ENCODE measurements around the gene DUOXA1.

The DUOXA1 gene

GRCh38 chr15:45130291-45131000 lies 767 bp upstream of the DUOXA1 start:
- no peak for DNase-seq

- no peak for DNase-seq
Observed at GRCh38 chr15:45128971-45129639, 574 bp downstream of the DUOXA1 start.

- peak; percentile 41 to 61 for DNase-seq
Observed at GRCh38 chr15:45126535-45127158, 3.0 kb downstream of the DUOXA1 start.

GRCh38 chr15:45123397-45123796 lies 6.3 kb downstream of the DUOXA1 start:
- no peak for DNase-seq

GRCh38 chr15:45122719-45123118 lies 7.0 kb downstream of the DUOXA1 start:
- DNase-seq, result no peak

- DNase-seq, result no peak
Observed at GRCh38 chr15:45121706-45122417, 7.8 kb downstream of the DUOXA1 start.

GRCh38 chr15:45121020-45121419 lies 8.7 kb downstream of the DUOXA1 start:
- no peak for DNase-seq

GRCh38 chr15:45120081-45120972 lies 9.4 kb downstream of the DUOXA1 start:
- no peak for DNase-seq

GRCh38 chr15:45118996-45119395 lies 10.7 kb downstream of the DUOXA1 start:
- no peak for DNase-seq

GRCh38 chr15:45118131-45118588 lies 11.5 kb downstream of the DUOXA1 start:
- peak; percentile 84 to 85 for DNase-seq

GRCh38 chr15:45117308-45118130 lies 12.2 kb downstream of the DUOXA1 start:
- no peak for DNase-seq

- no peak for DNase-seq
Observed at GRCh38 chr15:45116482-45117307, 13.0 kb downstream of the DUOXA1 start.

- DNase-seq, result no peak
Observed at GRCh38 chr15:45116006-45116481, 13.6 kb downstream of the DUOXA1 start.

- DNase-seq, result no peak
Observed at GRCh38 chr15:45115312-45115820, 14.3 kb downstream of the DUOXA1 start.

- DNase-seq, result no peak
Observed at GRCh38 chr15:45114751-45115085, 15.0 kb downstream of the DUOXA1 start.

- DNase-seq, result no peak
Observed at GRCh38 chr15:45114076-45114750, 15.5 kb downstream of the DUOXA1 start, which contains the start of the genes DUOX2 and DUOXA2. TSS of gene DUOX2 (minus strand) at chr15:45114172. CDS start at chr15:45113411, 761 bp downstream. TSS of gene DUOXA2 (plus strand) at chr15:45114326. CDS start at chr15:45114606, 280 bp downstream.

GRCh38 chr15:45113380-45113990 lies 16.2 kb downstream of the DUOXA1 start:
- no peak for DNase-seq

GRCh38 chr15:45112591-45113379 lies 16.9 kb downstream of the DUOXA1 start:
- no peak for DNase-seq
